GM11168 (cell line): ENCODE data around the gene SLC15A2.
"Not testable (repeated sequence)": the region's sequence is repeated elsewhere in the genome, so short reads cannot be mapped to it uniquely, and the experiment has no call there.

Experiments
- in situ Hi-C: fragments of 300-500 bp; cut with MboI; formaldehyde crosslinking; loops from one replicate; pipeline ENCODE4 v1.12.0; 2022; ENCODE audit warnings: low sequenced_read_pairs; ENCODE audit not compliant: unreplicated experiment

The SLC15A2 gene, protein sequence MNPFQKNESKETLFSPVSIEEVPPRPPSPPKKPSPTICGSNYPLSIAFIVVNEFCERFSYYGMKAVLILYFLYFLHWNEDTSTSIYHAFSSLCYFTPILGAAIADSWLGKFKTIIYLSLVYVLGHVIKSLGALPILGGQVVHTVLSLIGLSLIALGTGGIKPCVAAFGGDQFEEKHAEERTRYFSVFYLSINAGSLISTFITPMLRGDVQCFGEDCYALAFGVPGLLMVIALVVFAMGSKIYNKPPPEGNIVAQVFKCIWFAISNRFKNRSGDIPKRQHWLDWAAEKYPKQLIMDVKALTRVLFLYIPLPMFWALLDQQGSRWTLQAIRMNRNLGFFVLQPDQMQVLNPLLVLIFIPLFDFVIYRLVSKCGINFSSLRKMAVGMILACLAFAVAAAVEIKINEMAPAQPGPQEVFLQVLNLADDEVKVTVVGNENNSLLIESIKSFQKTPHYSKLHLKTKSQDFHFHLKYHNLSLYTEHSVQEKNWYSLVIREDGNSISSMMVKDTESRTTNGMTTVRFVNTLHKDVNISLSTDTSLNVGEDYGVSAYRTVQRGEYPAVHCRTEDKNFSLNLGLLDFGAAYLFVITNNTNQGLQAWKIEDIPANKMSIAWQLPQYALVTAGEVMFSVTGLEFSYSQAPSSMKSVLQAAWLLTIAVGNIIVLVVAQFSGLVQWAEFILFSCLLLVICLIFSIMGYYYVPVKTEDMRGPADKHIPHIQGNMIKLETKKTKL

DNA sequence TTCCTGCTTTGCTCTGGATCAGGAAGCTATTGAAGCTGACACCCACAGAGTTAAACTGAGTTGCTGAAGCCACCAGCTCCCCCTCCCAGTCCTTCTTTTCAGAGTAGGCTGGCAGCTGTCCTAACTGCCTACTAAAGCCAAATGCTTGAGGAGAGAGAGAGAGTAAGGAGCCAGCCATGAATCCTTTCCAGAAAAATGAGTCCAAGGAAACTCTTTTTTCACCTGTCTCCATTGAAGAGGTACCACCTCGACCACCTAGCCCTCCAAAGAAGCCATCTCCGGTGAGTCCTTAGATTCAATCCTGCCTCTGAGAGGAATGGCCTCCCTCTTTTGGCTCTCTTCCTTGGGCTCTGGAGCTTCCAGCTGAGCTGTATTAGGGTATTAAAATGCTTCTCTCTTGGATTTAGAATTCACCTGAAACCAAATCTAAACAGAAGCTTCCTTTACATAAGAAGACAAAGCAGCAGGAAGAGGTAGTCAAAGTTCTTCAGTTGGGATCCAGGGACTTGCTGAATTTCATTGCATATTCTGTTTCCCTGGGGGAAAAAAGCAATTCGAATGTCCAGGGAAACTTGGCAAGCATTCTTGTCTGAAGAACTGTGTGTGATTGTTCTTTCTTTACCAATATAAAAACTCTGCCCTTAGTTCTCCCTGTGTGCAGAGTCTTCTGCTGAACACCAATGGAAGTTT, at the start of gene SLC15A2:
TSS of gene SLC15A2 (plus strand) at position 101 of the 690 bp plus-strand sequence. CDS start at position 177, 76 bp downstream.
- in situ Hi-C loops = no loop called here

DNA sequence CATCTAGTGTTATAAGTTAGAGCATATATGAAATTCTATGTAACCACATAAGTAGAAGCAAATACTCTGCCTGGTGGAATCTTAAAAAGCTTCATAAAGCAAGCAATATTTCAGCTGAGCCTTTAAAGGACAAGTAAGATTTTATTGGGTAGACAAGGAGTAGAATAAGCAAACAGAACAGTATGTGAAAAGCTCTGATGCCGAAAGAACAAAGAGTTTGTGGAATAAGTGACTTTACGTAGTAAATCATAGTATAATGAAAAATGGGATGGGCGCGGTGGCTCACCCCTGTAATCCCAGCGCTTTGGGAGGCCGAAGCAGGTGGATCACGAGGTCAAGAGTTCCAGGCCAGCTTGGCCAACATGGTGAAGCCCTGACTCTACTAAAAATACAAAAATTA, 49.3 kb upstream of the SLC15A2 start:
- in situ Hi-C loops = no loop called here

DNA sequence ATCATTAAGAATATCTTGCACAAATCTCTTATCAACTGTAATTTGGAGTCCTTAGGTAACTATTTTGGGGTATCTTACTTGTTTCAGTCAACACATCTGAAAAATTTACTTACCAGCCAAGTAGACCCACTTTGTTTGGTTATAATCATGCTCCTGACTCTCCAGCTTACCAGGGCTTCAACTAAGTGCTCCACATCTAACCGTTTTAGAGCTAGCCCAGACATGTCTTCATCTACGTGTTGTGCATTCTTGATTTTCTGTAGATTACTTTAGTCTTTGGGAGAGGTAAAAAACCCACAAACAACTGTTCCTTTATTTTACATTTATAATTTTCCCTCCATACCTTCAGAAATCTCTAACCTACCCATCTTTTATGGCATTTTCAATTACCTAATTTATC, 41.9 kb upstream of the SLC15A2 start:
- in situ Hi-C loops = no loop called here

DNA sequence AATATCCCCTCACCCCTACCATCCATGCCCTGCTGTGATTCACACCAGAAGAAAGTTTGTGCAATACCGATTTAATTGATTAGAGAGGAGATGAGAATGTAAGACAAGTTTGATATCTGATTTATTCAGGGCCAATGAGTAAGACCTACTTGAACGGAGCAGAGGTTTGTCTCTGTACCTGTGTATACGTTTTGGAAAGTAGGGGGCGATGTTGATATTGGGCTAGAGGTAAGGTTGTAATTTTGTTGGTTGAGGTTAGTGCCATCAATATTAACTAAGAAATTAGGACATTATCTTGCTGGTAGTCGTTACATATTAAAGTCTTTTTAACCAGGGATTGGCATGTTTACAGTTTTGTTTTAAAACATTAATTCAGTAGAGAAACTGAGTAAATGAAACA, 38.6 kb upstream of the SLC15A2 start:
- in situ Hi-C loops = no loop called here

DNA sequence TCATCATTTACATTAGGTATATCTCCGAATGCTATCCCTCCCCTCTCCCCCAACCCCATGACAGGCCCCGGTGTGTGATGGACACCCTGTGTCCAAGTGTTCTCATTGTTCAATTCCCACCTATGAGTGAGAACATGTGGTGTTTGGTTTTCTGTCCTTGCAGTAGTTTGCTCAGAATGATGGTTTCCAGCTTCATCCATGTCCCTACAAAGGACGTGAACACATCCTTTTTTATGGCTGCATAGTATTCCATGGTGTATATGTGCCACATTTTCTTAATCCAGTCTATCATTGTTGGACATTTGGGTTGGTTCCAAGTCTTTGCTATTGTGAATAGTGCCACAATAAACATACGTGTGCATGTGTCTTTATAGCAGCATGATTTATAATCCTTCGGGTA, 36.4 kb upstream of the SLC15A2 start:
- in situ Hi-C loops = not testable (repeated sequence)

DNA sequence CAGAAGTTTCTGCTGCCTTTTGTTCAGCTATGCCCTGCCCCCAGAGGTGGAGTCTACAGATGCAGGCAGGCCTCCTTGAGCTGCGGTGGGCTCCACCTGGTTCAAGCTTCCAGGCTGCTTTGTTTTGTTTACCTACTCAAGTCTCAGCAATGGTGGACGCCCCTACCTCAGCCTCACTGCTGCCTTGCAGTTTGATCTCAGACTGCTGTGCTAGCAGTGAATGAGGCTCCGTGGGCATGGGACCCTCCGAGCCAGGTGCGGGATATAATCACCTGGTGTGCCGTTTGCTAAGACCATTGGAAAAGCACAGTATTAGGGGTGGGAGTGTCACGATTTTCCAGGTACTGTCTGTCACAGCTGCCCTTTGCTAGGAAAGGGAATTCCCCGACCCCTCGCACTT, 31.0 kb upstream of the SLC15A2 start:
- in situ Hi-C loops = not testable (repeated sequence)

DNA sequence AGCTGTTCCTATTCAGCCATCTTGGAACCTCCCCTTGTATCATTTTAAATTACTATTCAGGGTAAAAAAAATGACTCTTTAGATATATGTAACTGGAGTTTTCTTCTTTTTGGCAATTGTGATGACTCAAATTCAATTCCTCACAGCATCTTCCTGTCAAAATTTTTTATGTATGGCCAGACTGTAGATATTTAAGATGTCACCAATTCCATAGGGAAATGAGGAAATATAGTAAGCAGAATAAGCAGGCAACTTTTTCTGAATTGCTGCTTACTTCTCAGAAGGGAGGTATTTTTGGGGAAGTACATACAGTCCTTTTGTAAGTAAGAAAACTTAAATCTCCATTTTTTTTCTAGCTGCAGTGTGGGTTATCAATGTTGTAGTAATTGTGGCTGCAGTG, 30.4 kb upstream of the SLC15A2 start:
- in situ Hi-C loops = no loop called here

DNA sequence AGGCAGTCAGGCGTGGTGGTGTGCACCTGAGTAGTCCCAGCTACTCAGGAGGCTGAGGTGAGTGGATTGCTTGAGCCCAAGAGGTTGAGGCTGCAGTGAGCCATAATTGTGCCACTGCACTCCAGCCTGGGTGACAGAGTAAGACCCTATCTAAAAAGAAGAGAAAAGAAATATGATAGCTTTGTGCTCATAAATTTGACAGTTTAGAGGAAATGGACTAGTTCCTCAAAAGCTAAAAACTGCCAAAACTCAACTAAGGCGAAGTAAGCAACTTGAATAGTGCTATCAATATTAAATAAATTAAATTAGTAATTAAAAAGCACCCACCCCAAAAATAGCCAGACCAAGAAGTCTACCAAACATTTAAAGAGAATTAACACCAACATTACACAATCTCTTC, 24.5 kb upstream of the SLC15A2 start:
- in situ Hi-C loops = no loop called here

DNA sequence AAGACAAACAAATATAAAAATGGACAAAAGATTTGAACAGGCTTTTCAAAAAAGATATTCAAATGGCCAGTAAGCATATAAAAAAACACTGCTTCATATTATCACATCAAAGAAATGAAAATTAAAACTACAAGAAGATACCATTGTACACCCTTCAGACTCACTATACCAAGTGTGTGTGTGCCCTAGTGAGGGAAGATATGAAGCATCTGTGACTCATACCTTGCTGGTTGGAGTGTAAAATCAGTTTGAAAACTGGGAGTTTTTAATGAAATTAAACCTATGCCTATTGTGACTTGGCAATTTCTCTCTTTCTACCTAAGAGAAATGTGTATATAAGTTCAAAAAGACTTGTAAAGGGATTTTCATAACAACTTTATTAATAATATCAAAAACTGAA, 23.5 kb upstream of the SLC15A2 start:
- in situ Hi-C loops = no loop called here

DNA sequence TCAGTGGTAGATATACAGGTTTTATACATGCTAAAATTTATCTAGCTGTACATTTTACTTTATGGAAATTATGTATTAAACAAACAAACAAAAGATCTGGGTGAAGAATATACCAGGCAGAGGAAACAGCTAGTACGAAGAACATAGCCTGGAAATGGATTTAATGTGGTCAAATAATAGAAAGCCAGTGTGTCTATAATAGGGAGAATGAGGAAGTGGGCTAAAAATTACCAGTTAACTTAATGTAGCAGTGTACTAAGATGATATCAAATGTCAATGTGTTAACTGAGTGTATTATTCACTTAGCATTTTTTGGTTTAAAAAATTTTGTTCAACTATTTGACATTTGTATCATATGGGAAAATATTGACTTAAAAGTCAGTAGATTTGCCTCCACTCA, 22.8 kb upstream of the SLC15A2 start:
- in situ Hi-C loops = no loop called here

DNA sequence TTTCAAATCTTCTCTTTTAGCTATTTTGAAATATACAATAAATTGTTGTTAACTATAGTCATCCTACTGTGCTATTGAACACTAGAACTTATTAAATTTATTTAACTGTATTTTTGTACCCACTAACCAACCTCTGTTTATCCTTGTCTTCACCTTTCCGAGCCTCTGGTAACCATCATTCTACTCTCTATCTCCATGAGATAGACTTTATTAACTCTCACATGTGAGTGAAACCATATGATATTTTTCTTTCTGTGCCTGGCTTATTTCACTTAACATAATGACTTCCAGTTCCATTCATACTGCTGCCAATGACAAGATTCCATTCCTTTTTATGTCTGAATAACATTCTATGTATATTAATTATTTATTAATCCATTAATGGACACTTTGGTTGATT, 15.8 kb upstream of the SLC15A2 start:
- in situ Hi-C loops = no loop called here

DNA sequence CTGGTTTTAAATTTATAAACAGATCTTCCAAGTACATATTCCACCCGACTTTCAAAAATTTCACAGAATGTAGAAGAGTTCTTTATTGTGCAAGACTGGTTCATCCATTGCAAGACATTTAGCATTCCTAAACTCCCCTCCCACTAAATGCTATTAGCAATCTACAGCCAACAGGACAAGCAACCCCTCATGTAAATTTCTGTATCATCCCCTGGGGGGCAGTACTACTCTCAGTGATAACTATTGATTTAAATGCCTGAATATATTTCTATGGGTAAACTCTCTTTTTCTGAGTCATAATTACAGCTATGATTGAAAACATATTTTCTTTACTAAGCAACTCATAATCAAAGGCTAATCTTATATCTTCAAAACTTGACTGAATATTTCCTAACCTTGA, 10.7 kb upstream of the SLC15A2 start:
- in situ Hi-C loops = no loop called here

DNA sequence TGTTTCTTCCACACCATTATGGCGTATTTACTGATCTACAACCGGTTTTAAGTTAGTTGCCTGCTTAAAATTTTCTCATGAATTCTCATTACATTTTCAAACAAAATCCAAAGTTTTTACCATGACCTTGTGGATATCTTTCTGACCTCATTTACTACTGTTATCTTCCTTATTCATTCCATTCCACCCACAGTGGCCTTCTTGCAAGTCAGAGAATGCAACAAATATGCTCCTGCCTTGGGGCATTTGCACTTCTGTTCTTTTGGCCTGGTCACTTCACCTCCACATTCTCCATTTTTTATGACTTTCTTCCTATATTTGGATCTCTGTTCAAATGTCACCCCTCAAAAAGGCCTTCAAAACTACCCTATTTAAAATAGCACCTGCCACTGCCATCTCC, 8.8 kb upstream of the SLC15A2 start:
- in situ Hi-C loops = no loop called here

DNA sequence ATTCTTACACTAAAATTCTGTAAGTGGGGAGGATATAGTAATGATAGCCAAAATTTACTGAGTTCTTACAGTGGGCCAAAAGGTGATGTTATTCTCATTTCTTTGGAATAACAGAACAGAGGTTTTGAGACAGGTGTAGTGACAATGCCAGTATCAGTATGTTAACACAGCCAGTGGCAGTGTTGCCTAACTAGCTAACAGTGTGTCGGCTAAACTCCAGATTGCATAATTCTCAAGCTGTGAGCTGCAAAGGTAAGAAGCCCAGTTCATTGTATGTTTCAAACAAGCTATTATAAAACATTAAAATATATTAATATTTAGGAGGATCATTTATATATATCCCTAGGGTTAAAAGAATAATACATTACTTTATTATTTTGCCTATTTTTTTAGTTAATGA, 920 bp downstream of the SLC15A2 start:
- in situ Hi-C loops = no loop called here

DNA sequence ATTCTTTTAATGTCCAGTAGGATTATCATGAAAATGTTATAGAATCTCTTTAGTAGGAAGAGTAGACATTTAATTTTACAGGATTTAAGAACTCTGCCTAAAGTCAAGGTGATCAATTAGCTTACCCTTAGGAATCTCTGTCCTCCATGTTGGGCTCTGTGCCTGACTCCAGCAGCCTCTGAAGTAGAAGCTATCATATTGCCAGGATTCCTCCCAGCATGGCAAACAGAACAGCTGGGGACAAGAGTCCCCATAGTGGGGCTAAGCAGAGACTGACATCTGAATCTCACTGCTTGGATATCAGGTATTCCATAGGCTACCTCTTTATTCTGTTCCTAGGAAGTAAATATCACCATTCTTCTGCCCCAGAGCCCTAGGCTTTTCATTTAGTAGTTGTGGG, 1.5 kb downstream of the SLC15A2 start:
- in situ Hi-C loops = no loop called here

DNA sequence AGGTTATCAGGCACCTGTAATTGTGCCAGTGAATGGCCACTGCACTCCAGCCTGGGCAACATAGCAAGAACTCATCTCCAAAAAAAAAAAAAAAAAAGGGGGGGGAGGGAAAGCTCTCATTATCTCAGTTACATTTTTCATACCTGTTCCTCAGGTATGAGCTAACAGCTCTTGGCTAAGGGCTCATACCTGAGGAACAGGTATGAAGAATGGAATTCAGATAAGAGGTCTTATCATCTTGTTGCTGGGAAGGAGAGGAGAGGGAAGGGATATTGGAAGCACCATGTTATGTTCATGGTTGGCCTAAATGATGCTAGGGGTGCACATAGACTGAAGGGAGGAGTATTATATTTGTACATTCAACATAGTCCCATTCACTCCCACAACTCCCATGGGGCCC, 2.6 kb downstream of the SLC15A2 start:
- in situ Hi-C loops = no loop called here

DNA sequence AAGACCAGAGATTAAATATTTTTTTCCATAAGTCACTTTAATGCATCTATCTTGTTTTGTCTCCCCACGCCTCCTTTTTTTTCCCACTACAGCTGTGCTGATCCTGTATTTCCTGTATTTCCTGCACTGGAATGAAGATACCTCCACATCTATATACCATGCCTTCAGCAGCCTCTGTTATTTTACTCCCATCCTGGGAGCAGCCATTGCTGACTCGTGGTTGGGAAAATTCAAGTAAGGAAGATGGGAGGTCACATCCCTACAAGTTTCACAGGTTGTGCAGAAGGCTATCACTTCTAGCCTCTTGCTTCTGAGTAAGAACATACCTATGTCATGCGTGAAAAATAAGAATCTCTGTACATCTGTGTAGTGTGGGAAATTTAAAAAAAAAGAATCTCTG, 3.1 kb downstream of the SLC15A2 start:
- in situ Hi-C loops = no loop called here

DNA sequence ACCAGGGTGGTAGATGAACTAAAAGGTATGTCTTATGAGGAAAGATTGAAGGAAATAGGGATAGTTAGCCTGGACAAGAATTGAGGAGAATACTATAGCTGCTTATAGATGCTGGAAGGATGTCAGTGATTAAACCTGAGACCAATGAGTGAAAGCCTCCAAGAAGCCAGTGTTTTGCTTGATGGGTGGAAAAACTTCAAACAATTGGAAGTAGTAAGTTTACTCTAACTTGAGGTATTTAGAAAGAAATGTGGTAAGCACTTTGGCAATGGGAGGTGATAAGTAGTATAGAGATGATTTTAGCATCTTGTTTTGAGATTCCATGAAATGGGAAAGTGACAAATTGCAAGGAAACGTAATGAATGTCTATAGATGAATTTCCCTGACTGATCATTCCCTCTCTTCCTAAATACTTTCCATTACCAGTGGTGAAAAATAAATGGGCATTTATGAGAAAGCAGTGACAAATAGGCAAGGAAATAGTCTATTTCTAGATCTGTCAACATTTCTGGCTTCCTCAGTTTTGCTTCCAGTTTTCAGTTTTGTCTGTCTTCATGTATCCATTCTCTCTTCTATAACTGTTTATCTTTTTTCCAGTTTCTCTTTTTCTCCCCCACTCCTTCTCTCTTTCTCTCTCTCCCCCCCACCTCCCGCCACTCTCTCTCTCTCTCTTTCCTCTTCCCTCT, 19.2 kb downstream of the SLC15A2 start:
- in situ Hi-C loops = no loop called here

DNA sequence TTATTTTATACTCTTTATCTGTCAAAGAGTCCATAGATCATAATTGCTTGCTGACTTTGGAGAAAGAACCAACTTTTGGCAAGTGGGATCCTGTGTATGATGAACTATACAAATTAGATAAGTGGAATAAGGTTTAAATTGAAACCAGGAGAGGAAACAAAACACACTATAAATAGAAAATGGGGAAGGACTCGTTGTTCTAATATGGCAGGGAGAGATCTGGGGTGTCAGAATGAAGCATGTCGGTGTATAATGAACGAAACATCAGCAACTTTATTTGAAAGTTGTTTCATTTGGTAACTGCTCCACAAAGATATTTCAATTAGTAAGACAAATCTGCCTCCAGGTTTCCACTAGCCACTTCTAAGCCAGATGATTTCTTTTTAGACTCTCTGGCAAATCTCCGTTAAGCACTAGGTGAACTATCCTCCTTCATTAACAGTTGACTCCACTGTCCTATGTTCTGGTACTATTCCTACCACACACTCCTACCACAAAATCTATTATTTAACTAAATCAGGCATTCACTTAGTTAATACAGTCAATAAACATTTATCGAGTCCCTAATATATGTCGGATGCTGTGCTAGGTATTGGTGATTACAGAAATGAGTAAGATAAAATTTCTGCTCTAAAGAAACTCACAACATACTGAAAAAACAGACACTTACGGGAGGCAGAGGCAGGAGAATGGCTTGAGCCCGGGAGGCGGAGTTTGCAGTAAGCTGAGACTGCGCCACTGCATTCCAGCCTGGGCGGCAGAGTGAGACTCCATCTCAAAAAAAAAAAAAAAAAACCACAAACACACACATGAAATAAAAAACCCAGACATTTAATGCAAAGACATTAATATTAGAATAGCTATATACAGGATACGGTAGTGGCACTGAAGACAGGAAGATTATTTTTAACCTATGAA, 20.1 kb downstream of the SLC15A2 start:
- in situ Hi-C loops = no loop called here

DNA sequence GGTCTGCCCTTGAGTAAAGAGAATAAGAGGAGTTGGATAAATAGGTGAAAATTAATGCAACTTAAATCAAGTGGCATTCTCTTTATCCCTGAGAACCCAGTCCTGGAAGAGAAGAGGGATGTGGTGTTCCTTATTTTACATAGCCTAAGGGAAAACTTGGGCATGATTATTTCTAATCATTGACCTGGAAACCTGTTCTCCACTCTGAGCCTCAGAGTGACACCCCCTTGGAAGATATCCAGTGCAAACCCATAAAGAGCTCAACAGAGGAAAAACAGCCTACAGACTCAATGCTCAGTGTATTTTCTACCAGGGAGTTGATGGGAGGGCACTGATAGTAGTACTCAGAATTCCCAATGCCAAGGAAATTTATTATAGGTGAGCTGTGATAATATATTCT, 22.0 kb downstream of the SLC15A2 start:
- in situ Hi-C loops = no loop called here
